HG03066 (cell line): ENCODE results near the gene TNRC6C.
"Not testable (repeated sequence)": the region's sequence is repeated elsewhere in the genome, so short reads cannot be mapped to it uniquely, and the experiment has no call there.

Source experiments
- ATAC-seq: cut with Tn5 transposase; IDR thresholded peaks from one replicate; pipeline ENCODE4 v1.9.1; 2021; ENCODE audit warnings: low read depth; ENCODE audit not compliant: unreplicated experiment

The TNRC6C gene

DNA sequence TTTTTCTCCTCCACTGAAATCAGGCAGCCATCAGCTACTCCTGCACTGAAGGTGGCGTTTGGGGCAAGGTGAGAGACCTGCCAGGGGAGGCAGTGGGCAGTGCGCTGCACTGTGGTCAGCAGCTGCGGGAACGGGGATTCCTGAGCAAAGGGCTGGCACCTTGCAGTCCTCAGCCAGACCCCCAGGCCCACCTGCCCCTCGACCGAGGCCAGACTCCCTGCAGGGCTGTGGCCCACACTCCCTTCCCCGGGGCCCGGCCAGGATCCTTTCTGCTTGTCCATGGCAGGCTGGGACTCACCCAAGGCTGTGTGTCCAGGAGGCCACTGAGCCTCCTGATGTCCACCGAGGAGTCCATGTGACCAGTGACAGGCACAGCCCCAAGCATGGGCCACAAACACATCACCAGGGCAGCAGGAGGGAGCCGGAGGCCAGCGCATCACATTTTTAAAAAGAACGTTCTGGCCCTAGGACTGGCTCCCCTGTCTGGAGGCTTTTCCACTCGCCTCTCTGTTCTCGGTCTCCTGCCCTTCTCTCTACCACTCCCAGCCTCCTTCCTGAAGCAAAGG lies 28.5 kb upstream of the TNRC6C start:
- ATAC-seq: no peak

DNA sequence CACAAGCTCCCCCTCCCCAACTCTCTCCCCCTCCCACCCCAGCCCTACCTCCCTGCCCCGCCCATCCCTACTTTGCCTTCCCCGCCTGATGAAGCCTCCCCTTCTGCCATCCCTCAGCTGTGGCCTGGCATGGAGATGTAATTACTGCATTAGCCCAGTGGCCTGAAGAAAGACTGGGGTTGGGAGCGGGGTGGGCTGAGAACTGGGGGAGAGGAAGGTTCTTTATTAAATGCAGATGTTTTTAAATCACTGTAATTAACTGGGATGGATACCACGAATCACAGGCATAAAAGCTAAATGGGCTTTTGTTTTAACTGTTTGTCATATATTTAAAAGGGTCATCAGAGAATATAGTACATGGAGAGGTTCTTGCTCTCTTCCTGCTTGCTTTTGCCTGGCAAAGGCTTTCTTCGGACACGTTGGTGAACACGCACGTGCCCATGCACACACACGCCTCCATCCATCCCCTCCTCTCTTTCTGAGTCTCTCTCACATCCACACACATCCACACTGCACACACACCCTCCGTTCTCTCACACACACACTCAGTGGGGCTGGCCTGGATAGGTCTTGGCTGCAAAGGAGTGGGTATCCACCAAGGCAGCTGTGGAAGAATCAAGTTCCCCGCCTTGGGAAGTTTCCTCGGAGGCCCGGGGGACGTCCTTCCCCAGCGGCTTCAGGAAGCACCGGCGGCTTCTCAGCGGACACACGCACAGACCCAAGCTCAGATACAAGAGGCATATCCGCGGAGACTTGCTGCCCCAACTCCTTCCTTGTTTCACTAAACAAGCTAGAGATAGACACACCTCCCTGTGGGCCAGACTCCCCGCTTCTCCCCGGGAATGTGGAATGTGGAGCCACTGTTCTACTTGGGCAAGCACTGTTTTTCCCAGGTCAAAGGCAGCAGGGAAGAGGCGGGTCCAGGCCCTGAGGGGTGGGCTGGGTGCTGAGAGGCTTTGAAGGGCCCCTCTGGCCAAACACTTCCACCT lies 27.4 kb upstream of the TNRC6C start:
- ATAC-seq: no peak

DNA sequence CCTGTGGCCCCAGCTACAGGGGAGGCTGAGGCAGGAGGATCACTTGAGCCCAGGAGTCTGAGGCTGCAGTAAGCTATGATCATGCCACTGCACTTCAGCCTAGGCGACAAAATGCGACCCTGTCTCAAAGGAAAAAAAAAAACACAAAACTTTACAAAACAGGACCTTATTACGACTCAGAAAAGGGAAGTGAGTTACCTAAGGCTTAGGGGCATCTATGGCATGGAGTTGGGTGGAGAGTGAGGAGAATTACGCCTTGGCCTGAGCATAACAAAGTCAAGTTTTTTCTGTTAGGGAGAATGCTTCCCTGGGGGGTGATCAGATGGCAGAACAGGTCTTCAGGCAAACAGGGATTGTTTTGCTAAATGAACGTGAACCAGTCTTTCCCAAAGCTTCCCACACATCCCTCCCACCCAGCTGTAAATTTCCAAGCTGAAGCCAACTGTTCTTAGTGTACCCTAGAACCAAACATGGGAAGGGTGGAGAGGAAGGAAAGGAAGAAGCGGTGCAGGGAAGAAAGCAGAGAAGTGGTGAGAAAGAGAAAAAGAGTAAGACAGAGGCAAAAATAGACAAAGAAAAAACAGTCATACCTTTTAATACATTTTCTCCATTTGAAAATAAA lies 24.6 kb upstream of the TNRC6C start:
- no peak for ATAC-seq

- no peak for ATAC-seq
These were observed 23.4 kb upstream of the TNRC6C start for GRCh38 chr17:77935121-77935571.

GRCh38 chr17:77935744-77936143 lies 22.8 kb upstream of the TNRC6C start:
- not testable (repeated sequence) for ATAC-seq

GRCh38 chr17:77936881-77937280 lies 21.6 kb upstream of the TNRC6C start:
- no peak for ATAC-seq

DNA sequence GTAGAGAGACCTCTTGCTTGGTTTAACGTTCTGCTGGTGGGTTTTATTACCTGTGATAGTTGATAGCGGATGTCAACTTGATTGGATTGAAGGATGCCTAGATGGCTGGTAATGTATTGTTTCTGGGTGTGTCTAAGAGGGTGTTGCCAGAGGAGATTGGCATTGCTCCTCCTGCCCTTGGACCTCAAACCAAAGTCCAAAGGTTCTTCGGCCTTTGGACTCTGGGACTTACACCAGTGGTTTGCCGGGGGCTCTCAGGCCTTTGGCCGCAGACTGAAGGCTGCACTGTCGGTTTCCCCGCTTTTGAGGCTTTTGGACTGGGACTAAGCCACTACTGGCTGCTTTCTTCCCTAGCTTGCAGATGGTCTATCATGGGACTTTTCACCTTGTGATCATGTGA lies 17.5 kb upstream of the TNRC6C start:
- no peak for ATAC-seq

GRCh38 chr17:77942112-77942988 lies 16.2 kb upstream of the TNRC6C start:
- ATAC-seq: no peak

DNA sequence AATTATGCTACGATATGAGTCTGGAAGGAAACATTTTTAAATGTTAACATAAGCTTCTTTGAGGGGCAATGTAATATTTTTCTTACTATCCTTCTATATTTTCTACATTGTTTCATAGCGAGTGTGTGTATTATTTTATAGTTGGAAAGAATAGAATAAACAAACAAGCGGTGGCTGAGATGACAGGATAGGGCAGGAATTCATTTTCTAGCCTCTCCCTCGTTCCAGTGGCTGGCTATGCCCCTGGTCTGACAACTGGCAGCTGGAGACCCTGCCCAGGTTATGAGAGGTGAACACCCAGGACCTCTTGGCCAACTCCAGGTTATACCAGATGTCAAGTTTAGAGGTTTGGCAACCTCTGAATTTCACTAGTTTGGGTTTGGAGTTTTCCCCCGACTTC lies 14.5 kb upstream of the TNRC6C start:
- no peak for ATAC-seq

- ATAC-seq: no peak
These were observed 13.9 kb upstream of the TNRC6C start for GRCh38 chr17:77944390-77945222.

GRCh38 chr17:77946900-77947645 lies 11.4 kb upstream of the TNRC6C start:
- no peak for ATAC-seq

DNA sequence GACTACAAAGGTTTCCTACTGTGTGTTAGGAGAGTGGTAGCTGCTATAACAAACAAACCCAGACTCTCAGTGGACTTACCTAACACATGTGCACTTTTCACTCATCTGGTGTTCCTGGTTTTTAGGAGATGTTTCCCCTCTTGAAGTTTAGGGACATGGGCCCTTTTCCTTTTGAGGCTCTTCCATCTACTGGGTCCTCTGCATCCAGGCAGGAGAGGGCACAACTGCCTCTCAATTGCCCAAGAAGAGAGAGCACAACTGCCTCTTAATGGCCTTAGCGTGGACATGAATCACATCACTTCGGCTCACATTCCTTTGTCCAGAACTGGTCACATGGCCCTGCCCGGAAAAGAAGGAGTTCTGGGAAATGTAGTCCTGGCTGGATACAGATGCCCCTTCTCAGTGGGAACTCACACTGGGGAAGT lies 9.8 kb upstream of the TNRC6C start:
- no peak for ATAC-seq

DNA sequence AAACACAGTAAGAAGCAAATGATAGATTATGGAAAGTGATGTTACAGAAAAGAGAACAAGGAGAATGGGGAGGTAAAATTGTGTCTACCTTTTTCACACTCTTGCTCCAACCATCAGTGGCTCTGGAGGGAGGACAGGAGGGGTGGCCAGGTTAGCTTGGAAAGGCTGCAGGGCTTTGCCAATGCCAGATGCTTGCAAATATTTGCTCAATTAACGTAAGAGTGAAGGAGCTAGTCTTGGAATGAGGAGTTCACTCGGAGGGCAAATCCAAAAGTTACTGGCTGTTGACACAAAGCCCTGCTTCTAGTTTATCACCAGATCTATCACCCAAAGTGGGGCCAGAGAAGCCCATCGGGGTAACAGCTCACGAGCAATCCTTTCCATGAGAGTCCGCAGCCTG lies 7.4 kb upstream of the TNRC6C start:
- ATAC-seq: no peak

GRCh38 chr17:77952368-77952767 lies 6.1 kb upstream of the TNRC6C start:
- ATAC-seq: no peak

DNA sequence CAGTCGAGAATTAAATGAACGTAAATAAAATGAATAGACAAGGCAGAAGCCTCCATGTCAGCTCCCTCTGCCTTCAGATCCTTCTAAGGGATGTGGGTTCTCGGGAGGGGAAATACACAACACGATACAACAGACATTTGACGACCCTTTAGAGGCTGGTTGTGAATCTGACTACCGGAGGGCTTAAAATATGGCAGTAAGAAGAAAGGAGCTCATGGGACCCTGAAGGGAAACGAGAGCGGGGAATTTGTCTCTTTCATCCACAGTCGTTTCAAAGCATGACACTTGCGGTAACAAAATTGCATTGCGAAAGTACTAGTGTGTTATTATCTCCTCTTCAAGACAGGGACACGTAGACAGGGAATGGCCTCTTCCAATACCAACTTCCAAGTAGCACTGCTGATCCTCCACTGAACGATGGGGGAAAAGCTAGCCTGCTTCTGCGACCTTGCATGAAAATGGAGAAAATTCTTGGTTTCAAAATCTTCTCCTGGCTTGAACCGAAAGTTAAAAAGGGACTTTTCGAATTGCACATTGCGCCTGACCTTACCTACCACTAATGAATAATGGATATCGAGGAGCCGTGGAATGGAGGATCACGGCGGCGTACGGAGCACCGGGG lies 1.2 kb upstream of the TNRC6C start:
- ATAC-seq: no peak

- ATAC-seq: peak; percentile 14
These were observed 218 bp downstream of the TNRC6C start for GRCh38 chr17:77958716-77959125.

DNA sequence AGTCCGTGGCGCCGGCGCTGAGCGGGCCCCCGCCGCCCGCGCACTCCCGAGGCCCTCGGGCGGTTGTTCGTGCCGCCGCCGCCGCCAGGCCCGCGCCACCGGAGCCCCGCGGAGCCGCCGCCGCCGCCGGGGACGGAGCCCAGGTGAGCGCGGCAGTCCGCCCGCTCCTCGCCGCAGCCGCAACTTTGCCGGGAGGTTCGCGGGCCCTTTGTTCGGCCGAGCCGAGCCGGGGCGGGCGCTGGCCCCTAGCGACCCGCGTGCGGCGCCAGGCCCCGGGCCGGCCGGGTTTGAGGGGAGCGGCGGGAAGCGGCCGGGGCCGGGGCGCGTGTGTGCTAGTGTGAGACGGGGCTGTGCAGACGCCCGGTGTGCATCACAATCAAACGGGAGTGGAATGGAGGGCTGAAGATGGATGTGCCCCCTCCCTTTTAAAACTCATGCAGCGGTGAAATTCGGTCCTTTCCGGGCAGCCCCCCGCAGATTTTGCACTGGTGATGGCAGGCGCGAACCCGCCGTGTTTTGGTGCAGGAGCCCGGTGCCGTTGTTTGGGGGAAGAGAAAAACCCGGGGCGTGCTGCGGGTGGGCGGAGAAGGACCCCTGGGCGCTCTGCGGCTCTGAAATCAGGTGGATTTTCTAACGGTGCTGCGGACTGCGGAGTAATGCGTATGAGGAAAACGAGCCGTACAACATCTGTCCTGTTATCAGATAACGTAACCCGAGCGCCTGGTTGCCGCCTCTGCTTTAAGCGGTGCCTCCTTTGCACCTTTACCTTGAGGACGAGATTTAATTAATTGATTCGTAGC lies 823 bp downstream of the TNRC6C start:
- no peak for ATAC-seq
